Fibroblast of skin of right quadriceps (primary cell): ENCODE measurements around the gene NDUFAF2.
A peak's percentile ranks its signal among the peaks of the same experiment; 100 is the strongest.
"Not testable (repeated sequence)": the region's sequence is repeated elsewhere in the genome, so short reads cannot be mapped to it uniquely, and the experiment has no call there.

Source experiments
- DNase-seq: peaks from one replicate; pipeline ENCODE4 v3.0.0-alpha.2; 2013

The NDUFAF2 gene

DNA sequence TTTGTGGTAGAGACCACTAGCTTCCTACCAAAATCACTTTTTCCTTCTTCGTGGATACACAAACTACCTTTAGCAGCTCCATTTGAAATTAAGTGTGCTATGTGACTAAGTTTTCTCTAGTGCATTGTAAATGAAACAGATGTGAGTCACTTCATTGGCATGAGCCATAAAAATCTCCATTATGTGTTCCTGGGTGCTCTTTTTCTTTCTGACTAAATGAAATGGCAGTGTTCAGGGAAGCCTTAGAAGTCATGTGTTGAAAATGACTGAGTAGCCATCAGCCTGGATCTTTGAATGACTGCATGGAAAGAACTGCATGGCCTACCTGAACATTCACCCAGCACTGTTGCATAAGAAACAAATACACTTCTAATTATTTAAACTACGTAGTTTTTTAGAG is 107.9 kb downstream of the NDUFAF2 start:
- peak; percentile 91 for DNase-seq

DNA sequence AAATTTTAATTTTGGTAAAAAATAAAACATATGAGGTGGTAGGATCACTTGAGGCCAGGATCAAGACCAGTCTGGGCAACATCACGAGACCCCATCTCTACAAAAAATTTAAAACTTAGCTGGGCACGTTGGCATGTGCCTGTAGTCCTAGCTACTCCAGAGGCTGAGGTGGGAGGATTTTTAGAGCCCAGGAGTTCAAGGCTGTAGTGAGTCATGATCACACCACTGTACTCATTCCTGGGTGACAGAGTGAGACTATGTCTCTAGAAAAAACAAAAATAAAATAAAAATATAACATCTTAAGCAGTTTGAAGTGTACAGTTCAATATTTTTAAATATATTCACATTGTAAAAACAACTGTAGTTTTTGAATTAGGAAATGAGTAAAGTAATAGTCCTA is 108.9 kb downstream of the NDUFAF2 start:
- peak; percentile 23 for DNase-seq

DNA sequence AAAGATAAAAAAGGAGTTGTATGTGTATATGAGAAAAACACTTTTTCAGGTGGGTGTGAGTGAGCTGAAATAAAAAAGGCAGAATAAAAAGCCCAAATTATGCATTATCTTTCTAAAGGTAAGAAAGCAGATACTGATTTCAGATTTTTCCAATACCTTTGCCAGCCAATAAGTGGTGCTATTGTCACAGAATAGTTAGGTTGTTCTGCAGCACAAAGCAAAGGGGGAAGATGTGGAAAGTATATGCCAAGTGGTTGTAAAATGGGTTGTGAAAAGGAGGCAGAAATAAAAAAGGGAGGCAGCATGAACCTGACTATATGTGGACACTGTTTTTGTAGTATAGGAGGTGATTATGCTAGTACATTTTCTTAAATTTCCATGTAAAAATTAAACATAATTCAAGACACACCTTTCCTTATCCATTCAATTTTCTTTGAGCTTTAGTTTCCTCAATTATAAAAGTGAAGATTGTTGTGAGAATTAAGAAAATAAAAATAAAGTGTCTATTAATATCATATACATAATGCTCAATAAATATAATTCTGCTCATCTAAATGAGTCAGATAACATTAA is 110.5 kb downstream of the NDUFAF2 start:
- DNase-seq: peak; percentile 56

GRCh38 chr5:61059499-61059898 is 114.5 kb downstream of the NDUFAF2 start:
- no peak for DNase-seq

DNA sequence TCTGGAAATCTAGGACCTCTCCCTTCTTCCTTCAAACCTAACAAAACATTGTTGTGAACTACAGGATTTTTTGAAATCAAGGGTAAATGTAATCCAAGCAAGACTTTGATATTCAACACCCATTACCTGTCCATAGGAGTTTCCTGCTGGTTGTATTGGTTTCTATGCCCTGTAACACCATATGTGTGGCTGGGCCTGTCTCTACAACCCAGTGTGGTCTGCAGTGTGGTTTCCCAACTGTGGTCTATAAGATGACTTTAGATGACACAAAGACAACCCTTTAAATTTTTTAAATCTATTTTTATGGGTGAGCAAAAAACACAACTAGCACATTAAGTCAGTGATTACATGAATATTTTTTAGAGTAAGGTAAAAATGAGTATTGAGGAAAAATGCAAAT is 124.1 kb downstream of the NDUFAF2 start:
- DNase-seq: no peak

GRCh38 chr5:61071526-61071925 is 126.5 kb downstream of the NDUFAF2 start:
- DNase-seq: no peak

DNA sequence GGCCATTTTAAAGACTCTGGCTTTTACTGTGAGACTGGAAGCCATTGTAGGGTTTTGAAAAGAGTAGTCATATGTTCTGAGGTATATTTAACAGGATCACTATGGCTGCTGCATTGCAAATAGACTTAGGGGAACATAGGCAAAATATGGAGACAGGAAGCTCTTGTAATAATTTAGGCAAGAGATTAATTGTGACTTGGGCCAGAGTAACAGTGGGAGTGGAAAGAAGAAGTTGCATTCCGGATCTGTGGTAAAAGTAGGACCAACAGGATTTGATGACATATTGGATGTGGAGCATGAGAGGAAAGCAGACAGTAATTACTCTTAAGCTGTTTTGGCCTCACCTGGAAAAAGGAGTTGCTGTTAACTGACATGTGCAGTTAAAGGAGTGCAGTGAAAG is 131.6 kb downstream of the NDUFAF2 start:
- DNase-seq: no peak

- no peak for DNase-seq
These were observed 136.7 kb downstream of the NDUFAF2 start for GRCh38 chr5:61081741-61082140.

- DNase-seq: peak; percentile 15
These were observed 137.7 kb downstream of the NDUFAF2 start for GRCh38 chr5:61082516-61083280.

- DNase-seq: no peak
These were observed 139.7 kb downstream of the NDUFAF2 start for GRCh38 chr5:61084658-61085057.

DNA sequence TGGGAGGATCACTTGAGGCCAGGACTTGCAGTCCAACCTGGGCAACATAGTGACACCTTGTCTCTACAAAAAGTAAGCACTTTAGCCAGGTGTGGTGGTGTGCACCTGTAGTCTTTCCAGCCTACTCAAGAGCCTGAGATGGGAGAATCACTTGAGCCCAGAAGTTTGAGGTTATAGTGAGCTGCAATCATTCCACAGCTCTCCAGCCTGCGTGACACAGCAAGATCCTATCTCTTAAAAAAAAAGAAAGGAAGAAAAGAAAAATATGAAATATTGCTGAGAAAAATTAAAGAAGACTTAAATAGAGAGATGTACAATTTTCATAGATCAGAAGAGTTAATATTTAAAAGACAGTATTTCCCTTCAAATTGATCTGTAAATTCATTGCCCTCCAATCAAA is 140.9 kb downstream of the NDUFAF2 start:
- no peak for DNase-seq

DNA sequence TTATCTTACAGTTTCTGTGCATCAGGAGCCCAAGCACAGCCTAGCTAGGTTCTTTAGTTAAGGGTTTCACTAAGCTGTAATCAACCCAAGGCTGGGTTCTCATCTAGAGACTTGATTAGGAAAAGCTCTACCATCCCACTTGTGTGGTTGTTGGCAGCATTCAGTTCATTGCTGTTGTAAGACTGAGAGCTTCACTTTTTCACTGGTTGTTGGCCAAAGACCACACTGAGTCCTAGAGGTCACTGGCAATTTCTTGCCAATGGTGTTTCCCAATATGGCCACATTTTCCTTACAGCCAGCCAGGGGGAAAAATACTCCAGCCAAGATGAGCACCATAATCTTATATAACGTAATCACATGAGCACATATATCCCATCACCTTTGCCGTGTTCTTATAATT is 142.9 kb downstream of the NDUFAF2 start:
- no peak for DNase-seq

DNA sequence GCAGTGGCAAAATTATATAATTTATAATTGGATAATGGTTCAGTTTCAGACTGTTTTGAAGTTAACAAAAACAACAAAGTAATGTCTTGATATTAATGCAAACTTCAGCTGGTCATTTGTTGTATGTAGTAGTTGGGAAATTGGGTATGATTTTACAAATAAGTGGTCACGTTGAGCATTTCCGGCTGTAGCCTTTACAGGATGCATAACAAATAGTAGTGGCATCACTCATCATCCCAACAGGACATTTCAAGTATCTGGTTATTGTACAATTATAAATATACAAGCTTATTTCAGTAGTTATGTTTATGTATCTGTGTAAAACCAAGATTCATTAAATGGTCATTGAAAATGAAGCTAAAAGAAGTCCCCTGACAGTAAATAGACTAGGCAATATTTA is 144.3 kb downstream of the NDUFAF2 start:
- DNase-seq: no peak

- not testable (repeated sequence) for DNase-seq
These were observed 148.2 kb downstream of the NDUFAF2 start for GRCh38 chr5:61093046-61093771.

DNA sequence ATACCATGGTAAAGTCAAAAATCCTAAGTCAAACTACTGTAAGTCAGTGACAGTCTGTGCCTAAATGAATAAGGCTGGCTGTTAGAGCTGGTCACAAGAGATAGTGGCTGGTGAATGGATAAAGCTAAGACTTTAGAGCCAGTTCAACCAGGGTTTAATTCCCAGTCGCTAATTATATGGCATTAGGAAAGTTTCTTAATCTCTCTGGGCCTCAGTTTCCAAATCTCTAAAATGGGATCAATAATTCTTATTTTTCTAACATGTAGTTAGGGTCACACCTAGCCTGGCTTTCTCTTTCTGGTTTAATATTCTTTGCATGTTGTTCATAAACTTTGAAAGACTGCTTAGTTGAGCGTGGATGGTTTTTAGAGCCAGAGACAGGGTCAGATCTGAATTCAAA is 152.5 kb downstream of the NDUFAF2 start:
- no peak for DNase-seq

GRCh38 chr5:61098251-61098995 is 153.4 kb downstream of the NDUFAF2 start:
- no peak for DNase-seq

GRCh38 chr5:61100437-61100836 is 155.4 kb downstream of the NDUFAF2 start:
- no peak for DNase-seq

DNA sequence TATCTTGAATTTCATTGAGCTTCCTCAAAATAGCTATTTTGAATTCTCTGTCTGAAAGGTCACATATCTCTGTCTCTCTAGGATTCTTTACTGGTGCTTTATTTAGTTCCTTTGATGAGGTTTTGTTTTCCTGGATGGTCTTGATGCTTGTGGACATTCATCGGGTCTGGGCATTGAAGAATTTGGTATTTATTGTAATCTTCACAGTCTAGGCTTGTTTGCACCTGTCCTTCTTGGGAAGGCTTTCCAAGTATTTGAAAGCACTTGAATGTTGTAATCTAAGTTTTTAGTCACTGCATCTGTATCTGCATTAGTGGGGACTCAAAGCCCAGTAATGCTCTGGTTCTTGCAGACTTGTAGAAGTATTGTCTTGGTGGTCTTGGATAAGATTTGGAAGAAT is 169.4 kb downstream of the NDUFAF2 start:
- DNase-seq: no peak

GRCh38 chr5:61115968-61116367 is 171.0 kb downstream of the NDUFAF2 start:
- DNase-seq: no peak

- no peak for DNase-seq
These were observed 174.1 kb downstream of the NDUFAF2 start for GRCh38 chr5:61119066-61119465.

DNA sequence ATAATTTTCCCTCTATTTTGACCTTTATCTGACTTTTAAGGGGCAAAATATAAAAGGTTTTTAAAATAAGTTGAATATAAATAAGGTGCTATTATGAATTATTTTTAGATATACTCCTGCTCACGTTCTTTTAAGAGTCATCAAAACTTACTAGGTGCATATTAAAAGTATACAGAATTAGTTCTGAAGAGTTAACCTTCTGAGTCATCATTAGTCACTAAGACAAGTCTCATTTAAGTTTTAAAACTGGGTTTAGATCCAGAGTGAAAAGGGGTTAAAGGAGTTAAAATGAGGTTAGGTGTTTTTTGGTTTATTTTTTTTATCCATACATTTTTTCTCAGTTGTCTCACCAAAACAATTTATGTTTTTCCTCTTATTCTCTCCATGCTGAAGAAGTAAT is 175.5 kb downstream of the NDUFAF2 start:
- DNase-seq: peak; percentile 5

- no peak for DNase-seq
These were observed 178.1 kb downstream of the NDUFAF2 start for GRCh38 chr5:61123145-61123544.

DNA sequence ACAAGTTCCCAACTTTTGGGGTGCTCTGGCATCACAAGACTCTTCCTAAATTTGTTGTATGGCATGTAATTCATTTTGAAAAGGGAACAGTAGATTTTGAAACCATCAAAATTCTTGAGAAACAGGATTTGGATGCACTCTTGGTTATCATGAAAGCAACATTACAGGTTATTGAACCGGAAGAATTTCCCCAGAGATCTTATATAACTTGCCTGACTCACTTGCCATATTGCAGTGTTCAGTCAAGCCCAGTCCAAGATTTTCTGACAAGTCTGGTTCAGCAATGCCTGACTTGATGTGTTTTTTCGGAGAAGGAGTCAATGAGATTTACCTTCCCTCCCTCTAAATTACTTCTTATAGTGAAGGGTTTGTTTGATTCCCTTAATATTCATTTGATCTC is 185.3 kb downstream of the NDUFAF2 start:
- DNase-seq: no peak
